Transverse colon (tissue), 3 donors: ENCODE measurements around the gene PCP4.

Experiments used
- CTCF ChIP-seq, 5 experiments: fragments of 200-600 bp in 3 of 5; fragments of 450-650 bp in 2 of 5; sonication (generic) in 3 of 5; IDR thresholded peaks; 1 replicate in 2 of 5; 2 replicates in 3 of 5; pipeline ENCODE4 v1.5.1; 2016 to 2017; ENCODE audit warnings: antibody characterized with exemption in 5 of 5, inconsistent platforms in 3 of 5, mild to moderate bottlenecking in 2 of 5, moderate library complexity in 1 of 5
- POLR2A ChIP-seq: fragments of 450-650 bp; IDR thresholded peaks from one replicate; pipeline ENCODE4 v1.6.1; 2016; ENCODE audit warnings: antibody characterized with exemption, mild to moderate bottlenecking, moderate library complexity

- TF ChIP-seq POLR2A (no peak), CTCF (IDR thresholded peaks at IDR 0.05) (no peak)
Measured at GRCh38 chr21:39958731-39959130, 91.5 kb downstream of the PCP4 start.
